Mesendoderm (in vitro differentiated cells): ENCODE measurements around the gene FAM53B.

ENCODE experiments used
- DNase-seq: peaks from one replicate; pipeline ENCODE4 v3.0.0; 2013
- H2AK5ac ChIP-seq: 2 replicates; pipeline ENCODE4 v1.6.1; 2013; ENCODE audit warnings: low read length, inconsistent platforms
- H2BK120ac ChIP-seq: 2 replicates; pipeline ENCODE4 v1.6.1; 2013; ENCODE audit warnings: low read depth, mild to moderate bottlenecking, low read length, moderate library complexity, mixed read lengths
- H2BK15ac ChIP-seq: replicated peaks from 2 replicates; pipeline ENCODE4 v1.6.1; 2013; ENCODE audit warnings: low read depth, mild to moderate bottlenecking, moderate library complexity
- H2BK5ac ChIP-seq: 2 replicates; pipeline ENCODE4 v1.6.1; 2013; ENCODE audit warnings: low read length, inconsistent platforms
- H3K18ac ChIP-seq: 2 replicates; pipeline ENCODE4 v1.6.1; 2013; ENCODE audit warnings: mild to moderate bottlenecking, low read length, mixed read lengths
- H3K23ac ChIP-seq: one replicate; pipeline ENCODE4 v1.6.1; 2013; ENCODE audit warnings: low read length
- H3K27ac ChIP-seq: 2 replicates; pipeline ENCODE4 v1.5.1; 2013; ENCODE audit warnings: low read depth, mild to moderate bottlenecking, inconsistent platforms, low read length, moderate library complexity
- H3K27me3 ChIP-seq: 2 replicates; pipeline ENCODE4 v1.6.1; 2013; ENCODE audit warnings: low read length, control low read depth, mild to moderate bottlenecking, inconsistent platforms; ENCODE audit not compliant: insufficient read depth, poor library complexity
- H3K36me3 ChIP-seq: 2 replicates; pipeline ENCODE4 v1.6.1; 2013; ENCODE audit warnings: low read length, inconsistent platforms; ENCODE audit not compliant: control insufficient read depth, insufficient read depth
- H3K4ac ChIP-seq: one replicate; pipeline ENCODE4 v1.6.1; 2013; ENCODE audit warnings: low read depth, mild to moderate bottlenecking, low read length, moderate library complexity
- H3K4me1 ChIP-seq: 2 replicates; pipeline ENCODE4 v1.6.1; 2013; ENCODE audit warnings: low read depth, low read length, inconsistent platforms; ENCODE audit not compliant: control insufficient read depth
- H3K4me2 ChIP-seq: 2 replicates; pipeline ENCODE4 v1.6.1; 2013; ENCODE audit warnings: low read length
- H3K4me3 ChIP-seq: 2 replicates; pipeline ENCODE4 v1.5.1; 2013; ENCODE audit warnings: mild to moderate bottlenecking, low read length
- H3K56ac ChIP-seq: one replicate; pipeline ENCODE4 v1.6.1; 2013; ENCODE audit warnings: low read length
- H3K79me1 ChIP-seq: 2 replicates; pipeline ENCODE4 v1.6.1; 2013; ENCODE audit warnings: low read length, inconsistent platforms
- H3K79me2 ChIP-seq: 2 replicates; pipeline ENCODE4 v1.6.1; 2013; ENCODE audit warnings: mild to moderate bottlenecking, low read length; ENCODE audit not compliant: control insufficient read depth, insufficient read depth
- H3K9ac ChIP-seq: 2 replicates; pipeline ENCODE4 v1.6.1; 2013; ENCODE audit warnings: low read length, inconsistent platforms
- H4K5ac ChIP-seq: one replicate; pipeline ENCODE4 v1.6.1; 2013; ENCODE audit warnings: low read length
- H4K8ac ChIP-seq: one replicate; pipeline ENCODE4 v1.6.1; 2013; ENCODE audit warnings: low read depth, mild to moderate bottlenecking, control low read depth, low read length, moderate library complexity
- WGBS: extraction: QIAGEN DNeasy Blood & Tissue Kit; methylation state at CpG from one replicate; pipeline ENCODE4 v1.1.7; 2013; ENCODE audit warnings: low lambda C conversion rate, missing lambda C conversion rate; ENCODE audit not compliant: insufficient coverage; ENCODE audit errors: extremely low coverage; 5-methylcytosine and 5-hydroxymethylcytosine counted together

The FAM53B gene

DNA sequence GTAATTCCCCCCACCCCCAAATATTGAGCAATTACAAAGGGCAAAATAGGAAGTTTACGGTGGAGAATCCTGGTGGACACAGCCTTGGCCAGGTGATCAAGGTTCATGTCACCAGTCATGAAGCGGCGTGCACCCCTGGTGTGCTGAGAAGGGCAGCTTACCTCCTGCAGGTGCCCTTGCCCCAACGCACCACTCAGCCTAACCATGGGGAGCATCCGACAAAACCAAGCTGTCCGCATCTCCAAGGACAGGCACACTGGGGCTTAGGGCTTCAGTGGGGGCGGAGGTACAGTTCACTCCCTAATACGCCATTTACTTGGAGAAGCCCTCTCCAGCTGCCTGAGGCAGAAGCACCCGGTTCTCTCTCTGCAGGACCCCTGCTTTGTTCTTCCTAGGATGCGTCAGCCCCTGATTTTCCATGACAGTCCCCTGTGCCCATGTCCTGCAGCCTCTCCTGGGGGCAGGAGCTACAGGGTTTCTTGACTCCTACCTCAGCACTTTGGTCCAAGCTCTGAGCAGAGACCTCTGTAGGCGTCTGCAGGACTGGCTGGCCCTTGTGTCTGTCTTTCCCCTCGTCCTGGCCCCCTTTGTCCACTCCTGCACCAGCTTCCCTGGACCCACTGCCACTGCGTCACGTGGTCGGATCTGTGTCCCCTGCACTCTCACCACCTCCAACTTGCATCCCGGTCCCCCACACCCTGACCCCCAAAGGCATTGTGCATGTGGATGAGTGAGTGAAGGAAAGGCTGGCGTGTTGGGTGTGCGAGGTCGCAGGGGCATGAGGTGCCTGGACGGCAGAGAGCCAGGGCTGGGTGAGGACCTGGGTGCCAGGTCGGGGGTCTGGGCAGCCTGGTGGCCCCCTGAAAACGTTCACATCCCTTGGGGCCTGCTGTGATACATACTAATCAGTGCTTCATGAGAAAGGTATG is 168.8 kb downstream of the FAM53B start:
- H3K23ac ChIP-seq, result no peak overlapping the region
- H3K56ac ChIP-seq, result no peak overlapping the region
- H3K79me2 ChIP-seq, result no peaks in the 10 kb centered on the region
- H3K18ac ChIP-seq, result no peak overlapping the region
- no peak overlapping the region for H4K5ac ChIP-seq
- H3K79me1 ChIP-seq, result no peaks in the 10 kb centered on the region
- WGBS, result no CpG with 5 or more reads among the region's 22 CpGs
- H3K4me3 ChIP-seq, result no peak overlapping the region
- H3K4me2 ChIP-seq, result no peak overlapping the region
- no peak for DNase-seq
- H3K9ac ChIP-seq, result no peak overlapping the region
- no peaks in the 10 kb centered on the region for H3K27me3 ChIP-seq
- no peak overlapping the region for H3K4ac ChIP-seq
- H3K4me1 ChIP-seq, result no peaks in the 10 kb centered on the region
- no peak overlapping the region for H2BK15ac ChIP-seq
- H2BK5ac ChIP-seq, result no peak overlapping the region
- no peak overlapping the region for H2AK5ac ChIP-seq
- H4K8ac ChIP-seq, result no peak overlapping the region
- H3K36me3 ChIP-seq, result no peaks in the 10 kb centered on the region
- H3K27ac ChIP-seq, result no peak overlapping the region
- no peak overlapping the region for H2BK120ac ChIP-seq

DNA sequence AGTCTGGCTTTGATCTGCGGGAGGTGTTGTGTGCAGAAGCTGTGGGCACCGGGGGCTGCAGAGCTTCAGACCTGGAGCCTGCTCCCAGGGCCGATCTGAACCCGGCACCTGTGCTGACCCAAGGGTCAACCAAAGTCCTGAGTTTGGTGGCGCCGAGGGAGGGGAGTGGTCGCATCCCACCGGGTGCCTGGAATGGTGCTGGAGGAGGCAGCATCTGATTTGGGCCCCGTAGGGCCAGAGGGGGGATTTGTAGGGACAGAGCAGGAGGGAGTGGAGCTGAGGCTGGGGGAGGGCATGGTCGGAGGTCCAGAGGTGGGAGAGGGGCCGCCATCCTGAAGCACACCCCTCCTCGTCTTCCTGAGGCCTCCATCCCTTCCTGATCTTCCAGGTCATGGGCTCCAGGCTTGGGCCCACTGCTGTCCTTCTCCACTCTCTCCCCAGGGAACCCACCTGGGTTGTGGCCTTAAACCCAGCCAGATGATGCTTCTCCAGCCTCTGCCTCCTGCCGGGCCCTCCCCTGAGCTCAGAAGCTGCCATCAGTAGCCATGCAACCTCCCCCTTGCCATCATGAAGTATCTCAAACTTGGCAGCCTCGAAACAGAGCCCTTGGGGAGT is 169.6 kb downstream of the FAM53B start:
- no peaks in the 10 kb centered on the region for H3K27me3 ChIP-seq
- no peak overlapping the region for H3K18ac ChIP-seq
- no CpG with 5 or more reads among the region's 14 CpGs for WGBS
- H2AK5ac ChIP-seq, result no peak overlapping the region
- no peak overlapping the region for H3K23ac ChIP-seq
- H3K9ac ChIP-seq, result no peak overlapping the region
- H3K4me1 ChIP-seq, result no peaks in the 10 kb centered on the region
- H3K4me3 ChIP-seq, result no peak overlapping the region
- H3K79me2 ChIP-seq, result no peaks in the 10 kb centered on the region
- no peak overlapping the region for H2BK15ac ChIP-seq
- H3K27ac ChIP-seq, result no peak overlapping the region
- no peaks in the 10 kb centered on the region for H3K36me3 ChIP-seq
- no peak overlapping the region for H3K4ac ChIP-seq
- H3K79me1 ChIP-seq, result no peaks in the 10 kb centered on the region
- no peak overlapping the region for H4K8ac ChIP-seq
- H3K4me2 ChIP-seq, result no peak overlapping the region
- no peak for DNase-seq
- H4K5ac ChIP-seq, result no peak overlapping the region
- no peak overlapping the region for H3K56ac ChIP-seq
- no peak overlapping the region for H2BK5ac ChIP-seq
- H2BK120ac ChIP-seq, result no peak overlapping the region

DNA sequence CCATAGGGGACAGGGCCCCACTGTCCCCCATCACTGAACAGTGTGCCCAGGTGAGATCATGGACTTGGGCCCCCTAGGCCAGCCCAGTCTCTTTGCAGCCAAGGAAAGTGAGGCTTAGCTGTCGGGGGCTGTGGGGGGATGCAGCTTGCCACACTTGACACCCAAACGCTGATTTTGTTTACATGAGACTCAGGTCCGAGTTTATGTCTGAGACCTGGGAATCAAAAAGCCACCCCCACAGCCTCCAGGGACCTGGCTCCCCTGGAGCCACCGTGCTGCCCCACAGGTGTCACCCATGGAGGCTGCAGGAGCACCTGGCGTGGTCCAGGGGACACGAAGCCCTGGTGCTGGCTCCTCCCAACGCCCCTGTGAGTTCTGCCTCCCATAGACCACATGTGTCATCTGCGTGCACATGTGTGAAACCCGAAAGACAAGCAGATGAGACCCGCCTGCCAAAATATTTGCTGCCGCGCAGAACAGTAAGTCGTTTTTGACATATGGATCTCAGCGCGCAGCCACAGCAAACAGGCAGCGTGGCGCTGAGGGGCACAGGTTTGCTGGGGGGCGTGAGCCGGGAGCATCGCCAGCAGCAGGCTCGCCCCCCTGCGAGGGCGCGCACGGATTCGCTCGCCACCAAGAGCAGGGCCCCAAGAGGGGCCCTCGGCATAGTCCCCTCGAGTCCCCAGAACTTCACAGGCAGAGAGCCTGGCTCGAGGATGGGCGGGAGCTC is 170.3 kb downstream of the FAM53B start:
- no peak overlapping the region for H3K9ac ChIP-seq
- no peak overlapping the region for H2BK5ac ChIP-seq
- no peaks in the 10 kb centered on the region for H3K79me2 ChIP-seq
- H3K4me1 ChIP-seq, result no peaks in the 10 kb centered on the region
- H3K18ac ChIP-seq, result no peak overlapping the region
- no peak overlapping the region for H3K4me2 ChIP-seq
- H3K27me3 ChIP-seq, result no peaks in the 10 kb centered on the region
- H3K79me1 ChIP-seq, result no peaks in the 10 kb centered on the region
- H2BK15ac ChIP-seq, result no peak overlapping the region
- no peaks in the 10 kb centered on the region for H3K36me3 ChIP-seq
- no peak overlapping the region for H3K23ac ChIP-seq
- H2BK120ac ChIP-seq, result no peak overlapping the region
- no peak overlapping the region for H3K56ac ChIP-seq
- H4K5ac ChIP-seq, result no peak overlapping the region
- H3K4ac ChIP-seq, result no peak overlapping the region
- no peak overlapping the region for H3K4me3 ChIP-seq
- no peak overlapping the region for H4K8ac ChIP-seq
- no peak overlapping the region for H2AK5ac ChIP-seq
- WGBS, result no CpG with 5 or more reads among the region's 31 CpGs
- no peak overlapping the region for H3K27ac ChIP-seq
- no peak for DNase-seq

DNA sequence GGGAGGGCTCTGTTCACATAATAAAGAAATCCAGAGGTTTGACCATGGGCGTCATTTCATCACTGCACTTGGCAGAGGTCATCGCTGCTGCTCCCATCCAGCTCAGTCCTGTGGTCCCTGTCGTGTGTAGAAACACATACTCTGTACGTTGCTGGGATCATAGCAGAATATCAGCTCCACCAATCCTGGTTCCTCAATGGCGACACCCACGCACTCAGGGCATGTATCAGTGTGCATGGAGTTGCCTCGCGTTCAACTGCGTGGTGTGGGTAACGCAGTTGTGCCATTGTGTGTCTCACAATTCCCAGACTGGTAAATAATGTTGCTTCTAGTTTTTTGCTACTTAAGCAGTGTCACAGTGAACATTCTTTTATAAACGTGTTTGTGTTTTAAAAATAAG is 171.4 kb downstream of the FAM53B start:
- H3K4me3 ChIP-seq, result no peak overlapping the region
- H2BK5ac ChIP-seq, result no peak overlapping the region
- H3K23ac ChIP-seq, result no peak overlapping the region
- no peaks in the 10 kb centered on the region for H3K27me3 ChIP-seq
- H3K18ac ChIP-seq, result no peak overlapping the region
- no peak overlapping the region for H3K4ac ChIP-seq
- no peak overlapping the region for H3K9ac ChIP-seq
- H2BK120ac ChIP-seq, result no peak overlapping the region
- H3K27ac ChIP-seq, result no peak overlapping the region
- H3K4me2 ChIP-seq, result no peak overlapping the region
- no peak overlapping the region for H4K8ac ChIP-seq
- H2BK15ac ChIP-seq, result no peak overlapping the region
- no peaks in the 10 kb centered on the region for H3K36me3 ChIP-seq
- no peak overlapping the region for H3K56ac ChIP-seq
- DNase-seq, result no peak
- no peaks in the 10 kb centered on the region for H3K79me2 ChIP-seq
- no peak overlapping the region for H4K5ac ChIP-seq
- H3K79me1 ChIP-seq, result no peaks in the 10 kb centered on the region
- no peaks in the 10 kb centered on the region for H3K4me1 ChIP-seq
- WGBS, result no CpG with 5 or more reads among the region's 11 CpGs
- no peak overlapping the region for H2AK5ac ChIP-seq

DNA sequence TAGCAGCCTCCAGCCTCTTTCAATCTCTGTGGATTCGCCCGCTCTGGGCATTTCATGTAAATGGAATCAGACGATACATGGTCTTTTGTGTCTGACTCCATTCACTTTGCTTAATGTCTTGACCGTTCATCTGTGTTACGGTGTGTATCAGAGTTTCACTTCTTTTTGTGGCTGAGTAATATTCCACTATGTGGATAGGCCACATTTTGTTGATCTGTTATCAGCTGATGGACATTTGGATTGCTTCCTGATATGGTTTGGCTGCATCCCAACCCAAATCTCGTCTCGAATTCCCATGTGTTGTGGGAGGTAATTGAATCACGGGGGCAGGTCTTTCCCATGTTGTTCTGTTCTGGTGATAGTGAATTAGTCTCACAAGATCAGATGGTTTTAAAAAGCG is 173.5 kb downstream of the FAM53B start:
- no peak overlapping the region for H3K4ac ChIP-seq
- no peak overlapping the region for H3K23ac ChIP-seq
- H3K18ac ChIP-seq, result no peak overlapping the region
- H2AK5ac ChIP-seq, result no peak overlapping the region
- H2BK5ac ChIP-seq, result no peak overlapping the region
- H3K27ac ChIP-seq, result no peak overlapping the region
- H3K56ac ChIP-seq, result no peak overlapping the region
- H2BK15ac ChIP-seq, result no peak overlapping the region
- no peaks in the 10 kb centered on the region for H3K4me1 ChIP-seq
- H3K4me2 ChIP-seq, result no peak overlapping the region
- H4K8ac ChIP-seq, result no peak overlapping the region
- no peak for DNase-seq
- WGBS, result no CpG with 5 or more reads among the region's 9 CpGs
- H3K4me3 ChIP-seq, result no peak overlapping the region
- no peak overlapping the region for H2BK120ac ChIP-seq
- no peaks in the 10 kb centered on the region for H3K79me1 ChIP-seq
- no peak overlapping the region for H4K5ac ChIP-seq
- no peaks in the 10 kb centered on the region for H3K79me2 ChIP-seq
- no peaks in the 10 kb centered on the region for H3K27me3 ChIP-seq
- no peak overlapping the region for H3K9ac ChIP-seq
- no peaks in the 10 kb centered on the region for H3K36me3 ChIP-seq
